SHP77 (cell line): ENCODE measurements around the gene IQGAP2.
"Not testable (repeated sequence)": the region's sequence is repeated elsewhere in the genome, so short reads cannot be mapped to it uniquely, and the experiment has no call there.

Experiments
- DNase-seq, 2 experiments: peaks; one replicate each; lab custom pipeline; 2025; lab: John Stamatoyannopoulos, UW

Gene IQGAP2

GRCh38 chr5:76717222-76718083, 314.4 kb downstream of the IQGAP2 start:
- no peak for DNase-seq

GRCh38 chr5:76718381-76718832, 315.3 kb downstream of the IQGAP2 start:
- no peak for DNase-seq

- no peak for DNase-seq
These were observed 315.8 kb downstream of the IQGAP2 start for GRCh38 chr5:76718880-76719279.

DNA sequence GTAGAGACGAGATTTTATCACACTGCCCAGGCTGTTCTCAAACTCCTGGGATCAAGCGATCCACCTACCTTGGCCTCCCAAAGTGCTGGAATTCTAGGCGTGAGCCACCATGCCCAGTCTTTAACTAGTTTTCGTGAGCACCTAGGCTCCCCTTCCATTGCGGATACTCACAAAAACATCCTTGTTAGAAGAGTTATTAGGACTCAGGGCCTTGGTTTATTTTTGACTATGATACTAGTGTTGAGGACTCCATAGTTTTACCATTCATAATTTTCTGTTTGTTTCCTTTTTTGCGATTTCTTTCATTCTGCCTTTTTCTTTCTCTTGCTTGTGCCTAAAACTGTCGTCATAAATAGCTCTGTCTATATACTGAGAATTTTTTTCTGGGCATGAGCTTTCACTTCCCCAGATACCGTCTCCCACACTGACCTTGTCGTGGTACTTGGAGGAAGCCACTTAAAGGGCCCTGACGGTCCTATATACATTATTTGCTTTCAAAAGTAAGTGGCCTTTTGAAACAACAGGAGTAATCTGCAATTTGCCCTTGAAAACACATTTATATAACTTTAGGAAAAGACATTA, 318.0 kb downstream of the IQGAP2 start:
- no peak for DNase-seq

GRCh38 chr5:76723266-76723665, 320.2 kb downstream of the IQGAP2 start:
- DNase-seq = no peak

- no peak for DNase-seq
These were observed 320.8 kb downstream of the IQGAP2 start for GRCh38 chr5:76723906-76724305.

DNA sequence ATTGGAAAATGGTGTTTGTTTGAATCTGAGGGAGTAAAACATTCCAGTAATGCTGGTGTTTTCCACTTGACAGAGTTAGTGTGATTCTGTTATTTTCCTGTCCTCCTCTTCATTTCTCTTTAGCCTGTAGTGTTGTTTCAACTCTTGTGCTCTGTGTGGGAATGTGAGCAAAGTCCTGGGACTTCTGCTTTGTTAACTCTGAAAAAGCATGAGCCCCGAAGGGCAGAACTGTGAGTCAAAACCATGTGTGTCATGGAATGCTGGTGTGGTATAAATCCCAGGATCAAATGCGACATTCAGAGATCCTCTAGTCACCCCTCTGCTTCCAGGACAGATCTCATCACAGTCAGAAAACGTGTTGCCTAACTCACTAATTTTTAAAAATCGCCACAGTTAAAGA, 321.8 kb downstream of the IQGAP2 start:
- no peak for DNase-seq

DNA sequence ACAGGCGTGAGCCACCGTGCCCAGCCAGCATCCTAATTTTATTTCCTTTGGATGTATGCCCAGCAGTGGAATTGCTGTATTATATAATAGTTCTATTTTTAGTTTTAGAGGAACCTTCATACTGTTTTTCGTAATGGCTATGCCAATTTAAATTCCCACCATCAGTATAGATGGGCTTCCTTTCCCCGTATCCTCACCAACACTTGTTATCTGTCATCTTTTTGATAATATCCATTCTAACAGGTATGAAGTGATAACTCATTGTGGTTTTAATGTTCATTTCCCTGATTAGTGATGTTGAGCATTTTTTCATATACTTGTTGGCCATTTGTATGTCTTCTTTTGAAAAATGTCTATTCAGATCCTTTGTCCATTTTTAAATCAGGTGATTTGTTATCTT, 325.9 kb downstream of the IQGAP2 start:
- DNase-seq = no peak

DNA sequence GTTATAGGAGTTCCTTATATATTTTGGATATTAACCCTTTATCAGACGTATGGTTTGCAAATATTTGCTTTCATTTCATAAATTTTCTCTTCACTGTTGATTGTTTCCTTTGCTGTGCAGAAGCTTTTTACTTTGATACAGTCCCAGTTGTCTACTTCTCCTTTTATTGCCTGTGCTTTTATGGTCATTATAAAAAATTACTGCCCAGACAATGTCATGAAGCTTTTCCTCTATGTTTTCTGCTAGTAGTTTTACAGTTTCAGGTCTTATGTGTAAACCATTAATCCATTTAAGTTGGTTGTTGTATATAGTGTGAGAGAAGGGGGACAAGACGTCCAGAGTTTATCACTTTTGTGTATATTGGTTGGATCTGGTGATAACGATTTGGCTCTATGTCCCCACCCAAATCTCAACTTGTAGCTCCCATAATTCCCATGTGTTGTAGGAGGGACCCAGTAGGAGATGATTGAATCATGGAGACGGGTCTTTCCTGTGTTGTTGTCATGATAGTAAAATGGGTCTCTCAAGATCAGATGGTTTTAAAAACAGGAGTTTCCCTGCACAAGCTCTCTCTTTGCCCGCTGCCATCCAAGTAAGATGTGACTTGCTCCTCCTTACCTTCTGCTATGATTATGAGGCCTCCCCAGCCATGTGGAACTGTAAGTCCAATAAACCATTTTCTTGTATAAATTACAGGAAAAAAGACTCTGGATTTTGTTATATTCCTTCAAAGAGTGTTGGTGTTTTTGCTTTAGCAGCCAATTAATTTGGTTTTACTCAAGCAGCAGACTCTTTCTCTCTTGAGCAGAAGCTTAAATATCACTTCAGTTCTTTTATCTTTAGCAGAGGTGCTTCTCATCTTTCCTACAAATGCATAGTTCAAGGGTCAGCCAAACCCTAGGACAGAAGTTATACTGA, 326.5 kb downstream of the IQGAP2 start:
- DNase-seq = no peak

DNA sequence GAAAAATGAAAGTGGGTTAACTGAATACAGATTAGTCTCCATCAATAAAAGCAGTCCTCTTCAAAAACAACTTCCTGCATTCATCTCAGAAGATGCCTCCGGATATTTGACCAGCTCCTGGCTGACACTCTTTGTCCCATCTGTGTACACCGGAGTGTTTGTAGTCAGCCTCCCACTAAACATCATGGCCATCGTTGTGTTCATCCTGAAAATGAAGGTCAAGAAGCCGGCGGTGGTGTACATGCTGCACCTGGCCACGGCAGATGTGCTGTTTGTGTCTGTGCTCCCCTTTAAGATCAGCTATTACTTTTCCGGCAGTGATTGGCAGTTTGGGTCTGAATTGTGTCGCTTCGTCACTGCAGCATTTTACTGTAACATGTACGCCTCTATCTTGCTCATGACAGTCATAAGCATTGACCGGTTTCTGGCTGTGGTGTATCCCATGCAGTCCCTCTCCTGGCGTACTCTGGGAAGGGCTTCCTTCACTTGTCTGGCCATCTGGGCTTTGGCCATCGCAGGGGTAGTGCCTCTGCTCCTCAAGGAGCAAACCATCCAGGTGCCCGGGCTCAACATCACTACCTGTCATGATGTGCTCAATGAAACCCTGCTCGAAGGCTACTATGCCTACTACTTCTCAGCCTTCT, 329.4 kb downstream of the IQGAP2 start:
- no peak for DNase-seq

GRCh38 chr5:76733049-76733417, 329.9 kb downstream of the IQGAP2 start:
- no peak for DNase-seq

GRCh38 chr5:76735762-76736545, 332.9 kb downstream of the IQGAP2 start:
- DNase-seq = no peak

- no peak for DNase-seq
These were observed 333.8 kb downstream of the IQGAP2 start for GRCh38 chr5:76736679-76737556.

DNA sequence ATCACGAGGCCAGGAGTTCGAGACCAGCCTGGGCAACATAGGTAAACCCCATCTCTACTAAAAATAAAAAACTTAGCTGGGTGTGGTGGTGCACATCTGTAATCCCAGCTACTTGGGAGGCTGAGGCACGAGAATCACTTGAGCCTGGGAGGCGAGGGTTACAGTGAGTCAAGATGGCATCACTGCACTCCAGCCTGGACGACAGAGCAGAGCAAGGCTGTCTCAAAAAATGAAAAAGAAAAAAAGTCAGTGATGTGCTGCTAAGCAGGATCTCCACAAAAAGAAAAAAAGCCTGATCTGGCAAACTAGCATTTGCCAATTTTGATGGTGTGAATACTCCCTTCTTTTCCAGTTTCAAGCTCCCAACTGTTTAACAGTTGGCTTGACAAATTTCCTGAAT, 334.8 kb downstream of the IQGAP2 start:
- DNase-seq = no peak

DNA sequence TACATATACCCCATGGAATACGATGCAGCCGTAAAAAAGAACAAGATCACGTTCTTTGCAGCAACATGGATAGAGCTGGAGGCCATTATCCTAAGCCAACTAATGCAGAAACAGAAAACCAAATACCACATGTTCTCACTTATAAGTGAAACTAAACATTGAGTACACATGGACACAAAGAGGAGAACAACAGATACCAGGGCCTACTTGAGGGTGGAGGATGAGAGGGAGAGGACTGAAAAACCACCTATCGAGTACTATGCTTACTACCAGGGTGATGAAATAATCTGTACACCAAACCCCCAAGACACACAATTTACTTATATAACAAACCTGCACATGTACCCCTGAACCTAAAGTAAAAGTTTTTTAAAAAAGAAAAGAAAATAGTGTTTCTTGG, 338.4 kb downstream of the IQGAP2 start:
- DNase-seq = not testable (repeated sequence)

DNA sequence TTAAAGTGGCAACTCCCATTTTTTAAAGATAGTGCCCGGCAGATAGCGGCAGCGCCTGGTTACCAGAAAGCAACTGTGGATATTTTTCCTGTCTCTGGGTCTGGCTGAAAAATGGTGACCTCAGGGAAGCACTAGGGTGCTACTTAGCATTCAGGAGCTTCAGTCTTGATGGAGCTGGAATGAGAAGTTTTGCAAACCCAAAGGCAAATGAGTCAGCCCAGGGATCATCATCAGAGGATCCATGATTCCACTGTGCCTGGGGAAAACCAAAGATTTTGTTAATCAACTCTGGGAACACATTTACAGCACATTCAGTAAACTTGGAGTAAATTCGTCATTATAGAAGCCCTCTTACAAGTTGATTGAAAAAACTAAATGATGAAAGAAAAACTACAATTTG, 339.5 kb downstream of the IQGAP2 start:
- DNase-seq = no peak

DNA sequence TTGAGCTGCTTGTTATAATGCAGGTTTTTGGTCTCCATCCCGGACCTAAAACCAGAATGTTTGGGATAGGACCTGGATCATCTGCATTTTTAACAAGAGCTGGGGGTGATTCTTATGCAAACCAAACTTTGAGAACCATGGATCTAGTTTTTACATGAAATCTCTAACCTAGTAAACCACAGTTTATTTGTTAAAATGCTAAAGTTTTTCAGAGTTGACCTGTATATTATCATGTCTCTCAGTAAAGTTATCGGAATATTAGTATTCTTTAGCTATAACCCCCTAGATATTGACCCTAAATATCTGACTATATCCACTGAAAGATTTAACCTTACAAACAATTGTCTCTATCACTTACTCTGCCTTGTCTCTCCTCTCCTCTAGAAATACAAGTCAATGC, 341.5 kb downstream of the IQGAP2 start:
- no peak for DNase-seq

DNA sequence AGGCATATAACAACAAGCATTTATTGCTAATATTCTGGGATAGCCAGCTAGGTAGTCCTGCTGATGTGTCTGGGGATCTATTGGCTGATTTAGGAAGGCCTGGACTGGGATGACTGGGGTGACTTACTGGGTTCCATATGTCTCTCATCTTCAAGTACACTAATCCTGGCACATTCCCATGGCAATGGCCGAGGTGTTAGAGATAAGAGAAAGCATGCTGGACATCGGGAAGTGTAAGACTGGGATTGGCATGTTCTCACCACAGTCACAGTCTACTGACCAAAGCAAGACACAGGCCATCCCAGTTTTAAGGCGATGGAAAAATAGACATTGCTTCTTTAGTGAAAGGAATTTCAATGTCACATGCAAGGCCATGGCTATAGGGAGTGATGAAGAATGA, 342.6 kb downstream of the IQGAP2 start:
- no peak for DNase-seq

DNA sequence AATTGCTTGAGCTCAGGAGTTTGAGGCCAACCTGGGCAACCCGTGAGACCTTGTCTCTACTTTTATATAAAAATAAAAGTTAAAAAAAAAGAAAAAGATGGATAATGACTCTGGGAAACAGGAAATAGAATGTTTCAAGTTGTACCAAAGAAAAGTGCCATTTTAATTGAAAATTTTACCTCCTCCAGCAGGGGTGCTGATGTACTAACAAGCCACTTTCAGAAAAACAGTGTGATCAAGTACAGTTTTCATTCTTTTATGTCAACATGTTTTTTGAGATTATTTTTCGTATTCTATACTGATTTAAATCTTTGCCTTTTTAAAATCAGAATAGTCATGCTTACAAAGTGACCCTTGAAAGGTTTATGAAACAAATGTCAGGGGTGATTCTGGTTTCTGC, 343.6 kb downstream of the IQGAP2 start:
- DNase-seq = no peak

DNA sequence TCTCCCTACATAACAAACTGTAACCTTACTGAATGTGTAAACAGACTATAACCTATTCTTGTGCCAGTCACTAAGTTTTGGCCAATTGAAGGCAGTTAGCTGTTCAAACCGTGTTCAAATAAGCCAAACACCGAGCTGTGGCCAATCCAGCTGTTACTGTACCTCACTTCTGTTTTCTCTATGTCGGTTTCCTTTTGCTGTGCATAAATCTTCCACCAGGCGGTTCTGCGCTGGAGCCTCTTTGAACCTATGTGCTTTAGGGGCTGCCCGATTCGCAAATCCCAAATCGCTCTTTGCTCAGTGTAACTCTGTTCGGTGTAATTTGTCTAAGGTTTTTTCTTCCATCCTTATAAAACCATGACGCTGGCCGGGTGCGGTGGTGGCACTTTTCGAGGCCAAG, 344.6 kb downstream of the IQGAP2 start:
- no peak for DNase-seq
